Duodenal mucosa (tissue), 2 donors: ENCODE results near the gene DHRS11.

Experiments used
- H3K27ac ChIP-seq: one replicate; pipeline ENCODE4 v1.7.0; 2013; ENCODE audit warnings: low read depth, low read length
- H3K27me3 ChIP-seq, 2 donors: one replicate each; pipeline ENCODE4 v1.7.0; 2013; ENCODE audit warnings: low read length in 2 of 2, control low read depth in 1 of 2; ENCODE audit not compliant: insufficient read depth in 2 of 2, control insufficient read depth in 1 of 2
- H3K36me3 ChIP-seq, 2 donors: one replicate each; pipeline ENCODE4 v1.7.0; 2013; ENCODE audit warnings: low read length in 2 of 2, control low read depth in 1 of 2; ENCODE audit not compliant: insufficient read depth in 2 of 2, control insufficient read depth in 1 of 2
- H3K4me1 ChIP-seq, 2 donors: one replicate each; pipeline ENCODE4 v1.7.0; 2013; ENCODE audit warnings: low read length in 2 of 2, control low read depth in 1 of 2; ENCODE audit not compliant: insufficient read depth in 2 of 2, control insufficient read depth in 1 of 2
- H3K4me3 ChIP-seq, 2 donors: one replicate each; pipeline ENCODE4 v1.7.0; 2013; ENCODE audit warnings: low read length in 2 of 2, low read depth in 1 of 2
- H3K9ac ChIP-seq, 2 donors: one replicate each; pipeline ENCODE4 v1.7.0; 2013; ENCODE audit warnings: low read length in 2 of 2, low read depth in 1 of 2
- H3K9me3 ChIP-seq, 2 donors: one replicate each; pipeline ENCODE4 v1.7.0; 2013; ENCODE audit warnings: low read length in 2 of 2, control low read depth in 1 of 2; ENCODE audit not compliant: control insufficient read depth in 1 of 2

The DHRS11 gene

DNA sequence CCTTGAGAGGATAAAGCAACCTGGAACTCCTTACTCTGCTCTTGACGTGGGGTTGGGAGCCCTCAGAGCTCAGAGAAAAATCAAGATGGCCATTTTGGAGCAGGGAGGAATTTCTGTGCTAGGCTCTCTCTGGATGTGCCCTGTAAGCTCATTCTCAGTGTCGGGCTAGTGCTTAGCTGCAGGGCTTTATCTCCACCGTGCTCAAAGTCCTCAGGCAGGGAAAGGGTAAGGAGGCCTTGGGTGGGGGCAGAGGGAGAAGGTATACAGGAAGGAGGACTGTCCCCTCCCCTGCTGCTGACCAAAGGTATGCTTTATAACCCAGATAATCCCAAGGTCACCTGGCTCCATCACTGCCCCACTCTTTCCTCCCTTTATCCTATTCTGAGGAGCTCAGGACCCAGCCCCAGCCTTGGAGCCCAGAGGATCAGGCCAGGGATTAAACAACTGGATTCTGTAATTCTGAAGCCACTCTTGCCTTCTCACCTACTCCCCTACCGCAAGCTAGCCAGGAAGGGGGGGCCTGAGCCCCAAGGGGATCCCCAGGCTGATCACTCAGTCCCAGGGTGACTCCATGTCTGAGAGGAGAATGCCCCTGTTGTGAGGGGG lies 1.1 kb downstream of the DHRS11 start:
- H3K36me3 ChIP-seq = peaks cover 3 to 28% of the 10 kb centered on the region in 2 donors
- H3K4me1 ChIP-seq = peaks cover 43 to 57% of the 10 kb centered on the region in 2 donors
- H3K4me3 ChIP-seq = peak overlapping the region; percentile 75 to 88
- H3K9ac ChIP-seq = peak overlapping the region; percentile 83 to 89
- H3K9me3 ChIP-seq = no peaks in the 10 kb centered on the region
- no peaks in the 10 kb centered on the region for H3K27me3 ChIP-seq
- H3K27ac ChIP-seq = peak overlapping the region; percentile 87

DNA sequence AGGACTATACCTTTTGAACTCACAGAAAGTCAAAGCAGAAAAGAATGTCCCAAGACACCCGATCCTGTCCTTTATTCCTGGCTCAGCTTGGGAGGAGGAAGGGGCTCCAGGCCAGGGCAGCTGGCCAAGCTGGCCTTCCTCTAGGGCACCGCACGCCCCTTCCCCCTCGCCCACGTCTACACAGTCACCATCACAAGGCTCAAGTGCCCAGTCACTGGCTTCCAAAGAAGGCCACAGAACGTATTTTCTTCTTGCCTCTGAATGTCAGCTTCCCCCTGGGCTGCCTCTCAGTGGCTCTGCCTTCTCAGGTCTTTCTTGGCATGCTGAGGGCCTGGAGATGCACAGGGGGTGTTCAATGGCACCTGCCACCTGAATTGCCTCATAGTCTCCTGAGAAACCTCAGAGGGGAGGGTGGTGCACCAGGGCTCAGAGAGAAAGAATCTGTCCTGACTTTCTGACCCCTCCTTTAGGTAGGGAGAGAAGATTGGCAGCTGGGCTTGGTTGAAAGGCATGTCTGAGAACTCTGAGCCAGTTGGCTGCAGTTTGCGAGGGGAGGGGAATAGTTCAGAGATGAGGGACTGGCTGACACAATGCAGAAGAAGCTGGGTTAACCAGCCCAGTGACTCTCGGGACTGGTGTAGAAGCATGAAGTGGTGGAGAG lies 2.1 kb downstream of the DHRS11 start:
- Histone ChIP-seq H3K27ac (peak overlapping the region; percentile 79), H3K9me3 (no peaks in the 10 kb centered on the region), H3K27me3 (no peaks in the 10 kb centered on the region), H3K4me1 (peaks cover 53 to 67% of the 10 kb centered on the region in 2 donors), H3K4me3 (peak overlapping the region; percentile 75 to 88), H3K9ac (peak overlapping the region; percentile 76 to 89), H3K36me3 (peaks cover 8 to 27% of the 10 kb centered on the region in 2 donors)

- H3K9me3 ChIP-seq = no peaks in the 10 kb centered on the region
- peaks cover 13 to 26% of the 10 kb centered on the region in 2 donors for H3K36me3 ChIP-seq
- H3K4me3 ChIP-seq = peak overlapping the region; percentile 34 to 43
- no peaks in the 10 kb centered on the region for H3K27me3 ChIP-seq
- no peak overlapping the region for H3K27ac ChIP-seq
- H3K9ac ChIP-seq = no peak overlapping the region
- peaks cover 61 to 71% of the 10 kb centered on the region in 2 donors for H3K4me1 ChIP-seq
These were observed 3.1 kb downstream of the DHRS11 start for GRCh38 chr17:36594626-36595401.

DNA sequence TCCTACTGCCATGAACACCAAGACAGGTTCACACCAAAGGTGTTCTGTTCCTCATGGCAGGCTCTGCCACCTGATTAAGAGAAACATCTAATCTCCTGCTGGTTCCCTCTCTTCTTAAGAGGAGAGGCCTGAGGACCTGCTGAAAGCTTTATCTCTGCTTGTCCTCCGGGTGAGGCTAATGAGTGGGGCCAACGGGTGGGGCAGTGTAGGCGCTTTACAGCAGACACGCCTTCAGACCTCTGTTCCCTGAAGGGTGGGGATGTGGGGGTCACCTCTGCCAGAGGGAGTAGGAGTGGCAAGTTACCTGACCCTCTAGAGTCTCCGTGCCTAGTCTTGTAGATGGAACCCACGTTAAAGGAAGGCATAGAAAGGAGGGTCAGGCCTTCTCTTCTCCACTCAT lies 5.5 kb downstream of the DHRS11 start:
- no peaks in the 10 kb centered on the region for H3K27me3 ChIP-seq
- H3K36me3 ChIP-seq = peaks cover 14 to 28% of the 10 kb centered on the region in 2 donors
- peak overlapping the region; percentile 16 to 53 for H3K9ac ChIP-seq
- peak overlapping the region; percentile 4 to 41 for H3K4me3 ChIP-seq
- peak overlapping the region; percentile 51 for H3K27ac ChIP-seq
- no peaks in the 10 kb centered on the region for H3K9me3 ChIP-seq
- peaks cover 60 to 72% of the 10 kb centered on the region in 2 donors for H3K4me1 ChIP-seq

- Histone ChIP-seq H3K36me3 (peaks cover 14 to 28% of the 10 kb centered on the region in 2 donors), H3K9me3 (no peaks in the 10 kb centered on the region), H3K4me3 (peak overlapping the region; percentile 1 to 41), H3K4me1 (peaks cover 66 to 71% of the 10 kb centered on the region in 2 donors), H3K27me3 (no peaks in the 10 kb centered on the region), H3K27ac (peak overlapping the region; percentile 51), H3K9ac (peak overlapping the region; percentile 69 to 74)
These were observed 6.4 kb downstream of the DHRS11 start for GRCh38 chr17:36597866-36598777.

DNA sequence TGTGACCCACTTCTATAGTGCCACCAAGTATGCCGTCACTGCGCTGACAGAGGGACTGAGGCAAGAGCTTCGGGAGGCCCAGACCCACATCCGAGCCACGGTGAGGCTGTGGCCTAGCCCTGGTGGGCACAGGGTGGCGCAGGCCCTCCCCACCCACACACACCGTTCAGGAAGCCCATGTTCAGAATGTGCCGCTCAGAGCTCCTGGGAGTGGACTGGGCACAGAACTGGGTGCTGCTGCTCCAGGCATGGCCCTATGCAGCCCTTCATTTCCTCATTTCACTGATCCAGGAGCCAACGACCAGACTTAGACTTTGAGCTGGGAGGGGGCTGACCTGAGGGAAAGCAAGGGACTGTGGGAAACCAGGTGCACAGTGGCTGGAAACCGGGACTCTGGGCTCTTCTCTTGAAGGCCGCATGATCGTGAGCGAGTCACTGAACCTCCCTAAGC lies 7.3 kb downstream of the DHRS11 start:
- Histone ChIP-seq H3K36me3 (peaks cover 14 to 28% of the 10 kb centered on the region in 2 donors), H3K27ac (peak overlapping the region; percentile 57), H3K27me3 (no peaks in the 10 kb centered on the region), H3K4me1 (peaks cover 61 to 71% of the 10 kb centered on the region in 2 donors), H3K9me3 (no peaks in the 10 kb centered on the region), H3K4me3 (peak overlapping the region; percentile 1 to 41), H3K9ac (peak overlapping the region; percentile 69 to 74)

- Histone ChIP-seq H3K36me3 (peaks cover 14 to 28% of the 10 kb centered on the region in 2 donors), H3K9me3 (no peaks in the 10 kb centered on the region), H3K4me1 (peaks cover 57 to 66% of the 10 kb centered on the region in 2 donors), H3K4me3 (no peak overlapping the region), H3K27ac (peak overlapping the region; percentile 53), H3K27me3 (no peaks in the 10 kb centered on the region), H3K9ac (peak overlapping the region; percentile 74 to 92)
These were observed 8.0 kb downstream of the DHRS11 start for GRCh38 chr17:36599546-36600250.

- H3K36me3 ChIP-seq = peaks cover 14 to 28% of the 10 kb centered on the region in 2 donors
- H3K27ac ChIP-seq = no peak overlapping the region
- H3K9me3 ChIP-seq = no peaks in the 10 kb centered on the region
- H3K27me3 ChIP-seq = no peaks in the 10 kb centered on the region
- peaks cover 52 to 59% of the 10 kb centered on the region in 2 donors for H3K4me1 ChIP-seq
- peak overlapping the region; percentile 90 to 97 for H3K4me3 ChIP-seq
- peak overlapping the region; percentile 74 to 92 for H3K9ac ChIP-seq
These were observed 8.8 kb downstream of the DHRS11 start for GRCh38 chr17:36600465-36600864.

- Histone ChIP-seq H3K36me3 (peaks cover 11 to 28% of the 10 kb centered on the region in 2 donors), H3K9ac (peak overlapping the region; percentile 74 to 92), H3K27ac (peak overlapping the region; percentile 80), H3K4me3 (peak overlapping the region; percentile 90 to 97), H3K9me3 (no peaks in the 10 kb centered on the region), H3K4me1 (peaks cover 52 to 55% of the 10 kb centered on the region in 2 donors), H3K27me3 (no peaks in the 10 kb centered on the region)
These were observed 9.2 kb downstream of the DHRS11 start for GRCh38 chr17:36600936-36601302.
